Fibroblast of the aortic adventitia (primary cell): Measurements from ENCODE around the gene RHPN2. TPM values are rescaled to one million over a fixed set of nuclear protein-coding genes. Genes with fewer than 3 reads are reported as not detected.
"Not testable (repeated sequence)": the region's sequence is repeated elsewhere in the genome, so short reads cannot be mapped to it uniquely, and the experiment has no call there.

Experiments
- DNase-seq: peaks from one replicate; pipeline ENCODE4 v3.0.0-alpha.2; 2010; ENCODE audit warnings: low read depth
- H3K4me3 ChIP-seq: 2 replicates; pipeline ENCODE4 v1.5.1; 2011; ENCODE audit warnings: low read depth, mild to moderate bottlenecking, control low read depth, low read length, moderate library complexity
- CTCF ChIP-seq: IDR thresholded peaks from 2 replicates; pipeline ENCODE4 v1.5.1; 2011; ENCODE audit warnings: mild to moderate bottlenecking, low read length, control low read depth, inconsistent platforms; ENCODE audit not compliant: insufficient read depth
- total RNA-seq: library from RNA; depleted of rRNA; stranded (reverse); fragments of >200 nt; gene quantifications from 2 replicates; pipeline ENCODE4 v1.2.3, GENCODE V29; 2012; ENCODE audit warnings: low replicate concordance

Gene RHPN2
- total RNA-seq, 1 donor: 2.3 TPM

DNA sequence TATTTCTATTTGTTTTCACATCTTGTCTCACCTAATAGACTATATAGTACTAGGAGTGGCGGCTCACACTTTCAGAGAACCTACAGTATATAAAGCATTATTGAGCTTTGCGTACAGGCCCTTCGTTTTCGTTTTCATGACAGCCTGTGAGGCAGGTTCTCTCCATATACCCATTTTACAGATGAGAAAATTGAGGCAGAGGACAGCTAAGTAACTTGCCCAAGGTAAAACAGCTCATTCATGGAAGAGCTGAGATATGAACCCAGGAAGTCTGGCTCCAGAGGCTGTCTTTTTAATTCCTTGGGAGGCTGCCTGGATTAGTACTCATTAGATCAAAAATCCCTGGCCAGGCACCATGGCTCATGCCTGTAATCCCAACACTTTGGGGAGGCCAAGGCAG, 63.8 kb downstream of the RHPN2 start:
- no peak overlapping the region for H3K4me3 ChIP-seq
- TF ChIP-seq CTCF: no peak
- no peak for DNase-seq

- no peak overlapping the region for H3K4me3 ChIP-seq
- no peak for DNase-seq
- no peak for TF ChIP-seq CTCF
Observed at GRCh38 chr19:33000510-33000909, 64.2 kb downstream of the RHPN2 start.

- H3K4me3 ChIP-seq: no peak overlapping the region
- TF ChIP-seq CTCF: no peak
- no peak for DNase-seq
Observed at GRCh38 chr19:32998722-32999121, 66.0 kb downstream of the RHPN2 start.

DNA sequence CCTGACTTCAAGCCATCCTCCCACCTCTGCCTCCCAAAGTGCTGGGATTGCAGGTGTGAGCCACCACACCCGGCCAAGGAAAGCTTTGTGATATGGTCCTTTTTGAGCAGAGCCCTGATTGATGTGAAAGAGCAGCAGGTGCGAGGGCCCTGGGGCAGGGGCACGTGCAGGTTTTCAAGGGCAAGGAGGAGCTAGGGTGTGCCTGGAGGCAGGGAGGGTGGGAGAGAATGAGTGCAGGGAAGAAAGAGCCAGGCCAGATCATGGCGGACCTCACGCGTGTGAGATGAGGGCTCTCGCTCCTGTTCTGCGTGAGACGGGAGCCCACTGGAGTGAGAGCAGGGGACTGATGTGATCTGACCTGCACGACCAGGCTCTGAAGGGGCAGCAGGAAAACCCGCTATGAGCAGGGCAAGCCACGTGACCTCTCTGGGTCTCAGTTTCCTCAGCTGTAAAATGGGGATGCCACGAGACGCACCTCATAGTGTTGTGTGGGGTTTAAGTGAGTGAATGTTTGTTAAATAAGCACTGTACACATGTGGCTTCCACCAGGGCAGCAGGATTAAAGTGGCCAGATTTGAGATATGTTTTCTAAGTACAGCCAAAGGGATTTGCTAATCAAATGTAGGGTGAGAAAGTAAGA, 66.9 kb downstream of the RHPN2 start:
- no peak for TF ChIP-seq CTCF
- DNase-seq: no peak
- H3K4me3 ChIP-seq: no peak overlapping the region

GRCh38 chr19:32997061-32997464, 67.6 kb downstream of the RHPN2 start:
- DNase-seq, H3K4me3 ChIP-seq: not testable (repeated sequence)

- H3K4me3 ChIP-seq, DNase-seq: not testable (repeated sequence)
Observed at GRCh38 chr19:32995966-32996365, 68.7 kb downstream of the RHPN2 start.

DNA sequence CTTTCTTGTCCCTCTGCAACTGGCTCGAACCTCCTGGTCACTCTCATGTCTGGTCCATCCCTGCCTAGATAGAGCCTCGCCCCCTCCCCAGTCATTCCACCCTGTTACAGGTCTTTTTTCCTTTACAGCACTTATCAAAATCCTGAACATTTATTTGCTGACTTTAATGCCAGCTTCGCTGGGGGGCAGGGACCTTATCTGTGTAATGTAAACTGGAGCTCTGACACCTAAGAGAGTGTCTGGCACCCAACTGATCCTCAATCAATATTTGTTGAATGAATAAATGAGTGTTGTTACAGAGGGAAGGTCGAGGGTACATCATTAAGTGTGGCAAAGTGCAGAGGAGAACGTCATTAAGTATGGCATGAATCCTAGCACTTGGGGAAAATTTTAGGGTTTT, 76.0 kb downstream of the RHPN2 start:
- no peak for TF ChIP-seq CTCF
- no peak for DNase-seq
- no peak overlapping the region for H3K4me3 ChIP-seq

- H3K4me3 ChIP-seq, DNase-seq: not testable (repeated sequence)
Observed at GRCh38 chr19:32988254-32988653, 76.4 kb downstream of the RHPN2 start.

GRCh38 chr19:32982488-32982887, 82.2 kb downstream of the RHPN2 start:
- not testable (repeated sequence) for DNase-seq, H3K4me3 ChIP-seq

DNA sequence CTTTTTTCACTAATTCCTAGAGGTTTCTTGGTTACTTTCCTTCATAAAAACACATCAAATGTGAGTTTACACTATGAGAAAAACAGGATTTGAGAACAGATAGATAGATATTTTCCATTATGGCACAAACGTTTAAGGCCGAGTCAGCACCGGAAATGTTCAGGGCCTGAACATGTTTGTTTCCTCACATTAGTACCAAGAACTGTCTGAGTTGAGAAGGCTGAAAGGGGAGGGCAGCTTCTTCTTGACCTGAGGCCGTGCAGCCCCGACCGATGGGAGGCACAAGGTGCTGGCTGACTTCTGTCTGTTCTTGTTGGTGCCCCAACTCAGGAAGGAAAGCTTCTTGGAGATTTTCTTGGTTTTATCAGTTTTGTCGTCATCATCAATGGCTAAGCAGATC, 84.9 kb downstream of the RHPN2 start:
- H3K4me3 ChIP-seq, DNase-seq: not testable (repeated sequence)

GRCh38 chr19:32977813-32978212, 86.9 kb downstream of the RHPN2 start:
- not testable (repeated sequence) for H3K4me3 ChIP-seq, DNase-seq
